Endothelial cell (in vitro differentiated cells): ENCODE results near the gene SYVN1. TPM values are rescaled to one million over a fixed set of nuclear protein-coding genes. Genes with fewer than 3 reads are reported as not detected.

Source experiments
- DNase-seq: peaks from one replicate; pipeline ENCODE4 v3.0.0; 2021; ENCODE audit warnings: low spot score
- H3K27ac Mint-ChIP-seq: one replicate; pipeline ENCODE4 v1.8.0; 2021; ENCODE audit warnings: mixed read lengths, inconsistent platforms; ENCODE audit not compliant: unreplicated experiment
- H3K27me3 Mint-ChIP-seq: one replicate; pipeline ENCODE4 v1.8.0; 2021; ENCODE audit warnings: mild to moderate bottlenecking, moderate library complexity, mixed read lengths, inconsistent platforms; ENCODE audit not compliant: unreplicated experiment
- H3K36me3 Mint-ChIP-seq: one replicate; pipeline ENCODE4 v1.8.0; 2021; ENCODE audit warnings: mild to moderate bottlenecking, low read depth, mixed read lengths, inconsistent platforms; ENCODE audit not compliant: unreplicated experiment
- H3K4me1 Mint-ChIP-seq: one replicate; pipeline ENCODE4 v1.8.0; 2021; ENCODE audit warnings: mild to moderate bottlenecking, mixed read lengths, inconsistent platforms; ENCODE audit not compliant: unreplicated experiment
- H3K4me3 Mint-ChIP-seq: one replicate; pipeline ENCODE4 v1.8.0; 2021; ENCODE audit warnings: mild to moderate bottlenecking, mixed read lengths, inconsistent platforms; ENCODE audit not compliant: unreplicated experiment
- H3K9me3 Mint-ChIP-seq: one replicate; pipeline ENCODE4 v1.8.0; 2021; ENCODE audit warnings: mixed read lengths, inconsistent platforms; ENCODE audit not compliant: unreplicated experiment
- CTCF ChIP-seq: fragments of 200-600 bp; sonication (generic); IDR thresholded peaks from one replicate; pipeline ENCODE4 v1.5.0; 2021; ENCODE audit warnings: antibody characterized with exemption; ENCODE audit not compliant: unreplicated experiment
- total RNA-seq: library from RNA; stranded (reverse); fragmentation: NEBNext Ultra II Directional; extraction: Animal tissue kit (Norgen Biotek cat#: 25700); gene quantifications from one replicate; pipeline ENCODE4 v1.2.1, GENCODE V29; 2021; ENCODE audit not compliant: unreplicated experiment

SYVN1 gene
- total RNA-seq, 1 donor from 2014 or later = 32.2 TPM

DNA sequence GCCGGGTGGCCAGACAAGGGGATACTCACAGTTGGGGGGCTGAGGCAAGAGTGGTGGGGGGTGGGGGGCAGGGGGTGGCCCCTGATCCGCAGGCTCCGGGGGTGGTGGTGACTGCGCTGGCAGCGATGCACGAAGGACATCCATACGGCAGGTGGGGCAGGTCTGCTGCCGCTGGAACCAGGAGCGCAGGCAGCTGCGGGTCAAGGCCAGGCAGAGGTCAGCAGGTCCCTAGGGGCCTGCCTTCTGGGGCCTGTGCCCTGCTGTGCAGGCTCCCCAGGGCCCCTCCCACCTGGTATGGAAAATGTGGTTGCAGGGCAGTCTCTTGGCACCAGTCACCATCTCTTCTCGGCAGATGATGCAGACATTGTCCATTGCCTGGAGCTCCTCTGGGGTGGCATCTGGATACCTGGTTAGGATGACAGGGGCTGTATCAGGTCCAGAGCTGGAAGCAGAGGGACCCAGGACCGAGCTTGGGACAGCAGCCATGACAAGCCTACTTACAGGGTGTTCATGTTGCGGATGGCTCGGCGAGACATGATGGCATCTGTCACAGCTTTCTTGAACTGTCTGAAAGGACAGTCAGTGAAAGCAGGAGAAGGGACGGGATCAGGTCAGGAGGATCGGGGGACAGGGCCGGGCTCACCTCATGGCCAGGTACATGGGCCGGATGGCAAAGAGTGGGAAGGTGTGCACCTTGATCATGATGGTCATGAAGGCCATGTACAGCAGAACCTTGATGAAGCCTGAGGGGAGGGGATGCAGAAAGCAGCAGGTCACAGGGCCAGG lies 3.5 kb downstream of the SYVN1 start:
- Mint-ChIP-seq H3K36me3 (peaks cover 24% of the 10 kb centered on the region), H3K4me1 (peaks cover 21% of the 10 kb centered on the region), H3K27me3 (peaks cover 15% of the 10 kb centered on the region), H3K27ac (peak overlapping the region; percentile 32), H3K4me3 (peak overlapping the region; percentile 65), H3K9me3 (no peaks in the 10 kb centered on the region)
- no peak for DNase-seq
- no peak for TF ChIP-seq CTCF

- DNase-seq = no peak
- H3K9me3 Mint-ChIP-seq = no peaks in the 10 kb centered on the region
- peaks cover 20% of the 10 kb centered on the region for H3K4me1 Mint-ChIP-seq
- no peak overlapping the region for H3K27ac Mint-ChIP-seq
- H3K27me3 Mint-ChIP-seq = peaks cover 15% of the 10 kb centered on the region
- peaks cover 26% of the 10 kb centered on the region for H3K36me3 Mint-ChIP-seq
- no peak for TF ChIP-seq CTCF
- H3K4me3 Mint-ChIP-seq = no peak overlapping the region
Measured at GRCh38 chr11:65129649-65130441, 4.5 kb downstream of the SYVN1 start.

DNA sequence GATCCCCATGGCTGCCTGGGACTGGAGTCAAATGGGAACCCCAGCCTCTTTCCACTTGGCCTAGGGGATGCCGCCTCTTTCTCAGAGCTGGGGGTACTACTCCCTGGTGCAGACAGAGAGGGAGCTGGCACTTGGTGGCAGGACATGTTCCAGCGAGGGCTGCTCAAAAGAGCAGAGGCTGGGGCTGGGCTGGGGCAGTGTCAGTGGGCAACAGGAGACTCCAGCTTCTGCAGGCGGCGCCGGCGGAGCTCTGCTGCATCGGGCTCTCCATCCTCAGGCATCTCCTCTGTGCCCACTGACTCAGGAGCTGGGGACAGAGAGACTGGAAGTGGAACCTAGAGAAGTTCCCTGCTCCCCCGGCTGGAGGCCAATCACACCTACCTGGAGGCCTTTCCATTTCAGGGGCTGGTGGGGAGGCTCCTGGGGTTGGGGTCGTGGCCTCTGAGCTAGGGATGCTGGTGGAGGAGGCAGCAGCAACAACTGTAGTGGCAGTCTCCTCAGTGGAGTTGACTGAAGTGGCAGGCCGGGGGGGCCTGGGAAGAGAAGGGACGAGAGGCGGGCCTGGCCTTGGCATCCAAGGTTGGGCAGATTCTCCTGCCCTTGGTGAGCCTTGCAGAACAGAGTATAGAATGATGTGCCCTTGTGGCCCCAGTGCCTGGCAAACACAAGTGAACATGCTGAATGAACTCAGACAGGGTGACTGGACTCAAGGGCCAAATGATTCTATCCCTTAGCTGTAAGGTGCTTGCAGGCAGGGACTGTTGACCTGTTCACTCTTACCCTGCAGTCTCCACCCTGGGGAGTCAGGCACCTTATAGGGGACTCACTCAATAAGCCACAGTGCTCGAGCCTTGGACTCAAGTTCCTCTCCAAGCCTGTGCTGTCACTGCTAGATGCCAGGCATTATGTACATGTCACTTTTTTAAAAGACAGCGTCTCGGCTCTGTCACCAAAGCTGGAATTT lies 5.9 kb downstream of the SYVN1 start:
- no peak overlapping the region for H3K27ac Mint-ChIP-seq
- no peaks in the 10 kb centered on the region for H3K9me3 Mint-ChIP-seq
- H3K4me1 Mint-ChIP-seq = peaks cover 10% of the 10 kb centered on the region
- H3K36me3 Mint-ChIP-seq = peaks cover 23% of the 10 kb centered on the region
- H3K4me3 Mint-ChIP-seq = no peak overlapping the region
- no peak for TF ChIP-seq CTCF
- no peak for DNase-seq
- H3K27me3 Mint-ChIP-seq = peaks cover 6% of the 10 kb centered on the region

- Mint-ChIP-seq H3K9me3 (no peaks in the 10 kb centered on the region), H3K27ac (no peak overlapping the region), H3K4me1 (peaks cover 2% of the 10 kb centered on the region), H3K4me3 (peak overlapping the region; percentile 47), H3K36me3 (peaks cover 22% of the 10 kb centered on the region), H3K27me3 (peaks cover 2% of the 10 kb centered on the region)
- DNase-seq = no peak
- no peak for TF ChIP-seq CTCF
Measured at GRCh38 chr11:65127473-65128181, 6.7 kb downstream of the SYVN1 start.
